GM23338 (cell line): ENCODE data around the gene ZFC3H1.

ENCODE experiments used
- CREB1 ChIP-seq: fragments of 250-450 bp; sonication (Bioruptor Pico); IDR thresholded peaks from 2 replicates; pipeline ENCODE4 v1.5.0; 2020; ENCODE audit warnings: low read depth, mild to moderate bottlenecking, moderate library complexity
- CTCF ChIP-seq, 2 experiments: fragments of 200-600 bp in 1 of 2; sonication (generic) in 1 of 2; conservative IDR thresholded peaks; 2 replicates each; pipeline versions ENCODE4 v1.5.1 to v1.6.1; 2016 to 2017; ENCODE audit warnings: antibody characterized with exemption in 2 of 2, low read depth in 2 of 2, mild to moderate bottlenecking in 2 of 2, moderate library complexity in 1 of 2
- ETS1 ChIP-seq: IDR thresholded peaks from 2 replicates; pipeline ENCODE4 v1.6.1; 2016; ENCODE audit warnings: antibody characterized with exemption
- EZH2 ChIP-seq: fragments of 200-600 bp; sonication (generic); IDR thresholded peaks from one replicate; pipeline ENCODE4 v1.8.0; 2017; ENCODE audit warnings: antibody characterized with exemption, mild to moderate bottlenecking, low read depth; ENCODE audit not compliant: unreplicated experiment
- EZH2phosphoT487 ChIP-seq: fragments of 200-600 bp; sonication (generic); IDR thresholded peaks from one replicate; pipeline ENCODE4 v1.8.1; 2018; ENCODE audit warnings: antibody characterized with exemption; ENCODE audit not compliant: unreplicated experiment
- JUNB ChIP-seq: IDR thresholded peaks from one replicate; pipeline ENCODE4 v1.6.1; 2016; ENCODE audit warnings: antibody characterized with exemption; ENCODE audit not compliant: unreplicated experiment
- NANOG ChIP-seq: IDR thresholded peaks from 2 replicates; pipeline ENCODE4 v1.6.1; 2016; ENCODE audit warnings: antibody characterized with exemption, borderline replicate concordance
- POLR2AphosphoS5 ChIP-seq: IDR thresholded peaks from 2 replicates; pipeline ENCODE4 v1.6.1; 2016; ENCODE audit warnings: antibody characterized with exemption, low read depth
- REST ChIP-seq: IDR thresholded peaks from one replicate; pipeline ENCODE4 v1.6.1; 2018; ENCODE audit warnings: antibody characterized with exemption; ENCODE audit not compliant: unreplicated experiment
- ZNF331 ChIP-seq: fragments of 250-450 bp; sonication (Bioruptor Pico); IDR thresholded peaks from 2 replicates; pipeline ENCODE4 v1.5.0; 2020; ENCODE audit warnings: low read depth, mild to moderate bottlenecking, moderate library complexity

- TF ChIP-seq EZH2phosphoT487: no peak
- TF ChIP-seq CTCF (conservative IDR thresholded peaks at IDR 0.05; ENCODE audit: low read depth in 2 of 2): no peak
- TF ChIP-seq EZH2: no peak
- no peak for TF ChIP-seq CREB1
- no peak for TF ChIP-seq POLR2AphosphoS5
- no peak for TF ChIP-seq ZNF331
- TF ChIP-seq REST: no peak
- TF ChIP-seq ETS1: no peak
- TF ChIP-seq NANOG: no peak
- no peak for TF ChIP-seq JUNB
Observed at GRCh38 chr12:71642264-71642663, 21.4 kb downstream of the ZFC3H1 start.
